NCI-H524 (cell line): Measurements from ENCODE around the gene CYP1A1.
"Not testable (repeated sequence)": the region's sequence is repeated elsewhere in the genome, so short reads cannot be mapped to it uniquely, and the experiment has no call there.

ENCODE experiments used
- DNase-seq, 2 experiments: peaks; one replicate each; lab custom pipeline; 2025; lab: John Stamatoyannopoulos, UW

Gene CYP1A1

GRCh38 chr15:74725225-74725774 lies at the start of gene CYP1A1:
Gene CYP1A1 (minus strand): TSS chr15:74725528. CDS start chr15:74723097, 2,431 bp downstream.
- peak in 1 of 2 experiments; percentile 16 for DNase-seq

GRCh38 chr15:74773731-74774252 lies 48.5 kb upstream of the CYP1A1 start:
- no peak for DNase-seq

GRCh38 chr15:74773329-74773728 lies 48.0 kb upstream of the CYP1A1 start:
- DNase-seq, result no peak

- DNase-seq, result no peak
Observed at GRCh38 chr15:74770211-74770903, 45.0 kb upstream of the CYP1A1 start.

GRCh38 chr15:74769463-74770025 lies 44.2 kb upstream of the CYP1A1 start:
- no peak for DNase-seq

- peak; percentile 62 to 67 for DNase-seq
Observed at GRCh38 chr15:74768771-74769342, 43.5 kb upstream of the CYP1A1 start.

- DNase-seq, result peak; percentile 19 to 55
Observed at GRCh38 chr15:74768099-74768770, 42.9 kb upstream of the CYP1A1 start.

- no peak for DNase-seq
Observed at GRCh38 chr15:74767167-74768098, 42.1 kb upstream of the CYP1A1 start.

GRCh38 chr15:74763416-74763815 lies 38.1 kb upstream of the CYP1A1 start:
- no peak for DNase-seq

GRCh38 chr15:74762791-74763150 lies 37.4 kb upstream of the CYP1A1 start:
- DNase-seq, result no peak

- no peak for DNase-seq
Observed at GRCh38 chr15:74758736-74759135, 33.4 kb upstream of the CYP1A1 start.

GRCh38 chr15:74754593-74755215 lies 29.4 kb upstream of the CYP1A1 start:
- no peak for DNase-seq

GRCh38 chr15:74752531-74752930 lies 27.2 kb upstream of the CYP1A1 start:
- DNase-seq, result no peak

- DNase-seq, result no peak
Observed at GRCh38 chr15:74752011-74752410, 26.7 kb upstream of the CYP1A1 start.

- DNase-seq, result peak; percentile 14 to 62
Observed at GRCh38 chr15:74750751-74751150, 25.4 kb upstream of the CYP1A1 start.

- no peak for DNase-seq
Observed at GRCh38 chr15:74749832-74750231, 24.5 kb upstream of the CYP1A1 start.

- DNase-seq, result no peak
Observed at GRCh38 chr15:74748322-74748946, 23.1 kb upstream of the CYP1A1 start, which contains the start of gene CYP1A2. Gene CYP1A2 (plus strand): TSS chr15:74748845. CDS start chr15:74749739, 894 bp downstream.

GRCh38 chr15:74746389-74746788 lies 21.1 kb upstream of the CYP1A1 start:
- no peak for DNase-seq

GRCh38 chr15:74742422-74742821 lies 17.1 kb upstream of the CYP1A1 start:
- DNase-seq, result no peak

GRCh38 chr15:74738239-74738638 lies 12.9 kb upstream of the CYP1A1 start:
- DNase-seq, result not testable (repeated sequence)
